Measurements from ENCODE around the gene GRXCR1.

GRCh38 chr4:42945874-42946273, 53.4 kb downstream of the GRXCR1 start:
- no peak for TF ChIP-seq EZH2phosphoT487 (IDR thresholded peaks at IDR 0.05; ENCODE audit: low read depth)
- TF ChIP-seq CTCF (IDR thresholded peaks at IDR 0.05; ENCODE audit: low read depth, low read length) = no peak
